ENCODE measurements around the gene DDX47.

DNA sequence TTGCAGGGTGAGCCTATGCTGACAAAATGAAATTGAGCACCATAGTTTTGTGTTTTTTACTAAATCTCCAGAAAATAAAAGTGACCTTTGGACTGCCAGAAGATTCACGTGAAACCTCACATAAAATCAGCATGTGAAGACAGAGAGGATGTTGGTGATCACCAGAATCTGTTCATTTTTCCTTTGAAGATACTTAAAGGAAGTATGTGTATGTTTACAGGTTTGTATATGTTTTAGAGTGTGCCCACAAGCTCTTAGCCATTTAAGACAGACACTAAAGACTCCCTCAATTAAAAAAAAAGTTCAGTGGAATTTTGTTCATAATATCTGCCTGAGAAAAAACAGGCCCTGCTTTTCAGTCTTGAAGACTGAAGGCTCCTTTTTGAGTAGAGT is 25.9 kb downstream of the DDX47 start:
- TF ChIP-seq, protein P1, sequence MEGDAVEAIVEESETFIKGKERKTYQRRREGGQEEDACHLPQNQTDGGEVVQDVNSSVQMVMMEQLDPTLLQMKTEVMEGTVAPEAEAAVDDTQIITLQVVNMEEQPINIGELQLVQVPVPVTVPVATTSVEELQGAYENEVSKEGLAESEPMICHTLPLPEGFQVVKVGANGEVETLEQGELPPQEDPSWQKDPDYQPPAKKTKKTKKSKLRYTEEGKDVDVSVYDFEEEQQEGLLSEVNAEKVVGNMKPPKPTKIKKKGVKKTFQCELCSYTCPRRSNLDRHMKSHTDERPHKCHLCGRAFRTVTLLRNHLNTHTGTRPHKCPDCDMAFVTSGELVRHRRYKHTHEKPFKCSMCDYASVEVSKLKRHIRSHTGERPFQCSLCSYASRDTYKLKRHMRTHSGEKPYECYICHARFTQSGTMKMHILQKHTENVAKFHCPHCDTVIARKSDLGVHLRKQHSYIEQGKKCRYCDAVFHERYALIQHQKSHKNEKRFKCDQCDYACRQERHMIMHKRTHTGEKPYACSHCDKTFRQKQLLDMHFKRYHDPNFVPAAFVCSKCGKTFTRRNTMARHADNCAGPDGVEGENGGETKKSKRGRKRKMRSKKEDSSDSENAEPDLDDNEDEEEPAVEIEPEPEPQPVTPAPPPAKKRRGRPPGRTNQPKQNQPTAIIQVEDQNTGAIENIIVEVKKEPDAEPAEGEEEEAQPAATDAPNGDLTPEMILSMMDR (IDR thresholded peaks at IDR 0.05): no peak
- no peak for TF ChIP-seq POLR2A (IDR thresholded peaks at IDR 0.05)
- TF ChIP-seq EP300 (IDR thresholded peaks at IDR 0.05): no peak

All from gastroesophageal sphincter (tissue), 3 donors.